A204.1 (cell line): ENCODE data around the gene MAML3.

Experiments used
- FAIRE-seq: peaks from 2 replicates; lab custom pipeline; 2012; peaks lifted over from hg19 to GRCh38; lab: Jason Lieb, UNC

MAML3 gene

DNA sequence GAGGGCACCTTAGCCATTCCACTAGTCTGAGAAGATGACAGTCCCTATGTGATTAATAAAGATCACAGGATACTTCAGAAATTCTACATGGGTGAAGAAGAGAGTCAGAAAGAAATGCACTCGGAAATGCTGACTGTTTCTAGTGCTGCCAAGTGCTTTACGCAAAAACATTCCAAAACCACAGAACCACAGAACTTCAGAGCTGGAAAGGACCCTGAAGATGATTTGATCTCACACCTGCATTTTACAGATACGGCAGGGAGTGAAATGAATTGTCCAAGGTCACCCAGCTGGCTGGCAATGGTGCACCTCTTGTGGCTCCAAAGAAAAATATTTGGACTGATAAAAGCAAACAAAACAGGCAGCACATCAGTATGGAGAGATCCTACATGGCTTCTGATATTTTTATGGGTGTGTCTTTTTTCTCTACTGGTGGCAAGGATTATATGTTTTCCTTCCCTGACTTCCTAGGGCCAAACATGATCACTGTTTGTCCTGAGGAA lies 115.9 kb downstream of the MAML3 start:
- no peak for FAIRE-seq

DNA sequence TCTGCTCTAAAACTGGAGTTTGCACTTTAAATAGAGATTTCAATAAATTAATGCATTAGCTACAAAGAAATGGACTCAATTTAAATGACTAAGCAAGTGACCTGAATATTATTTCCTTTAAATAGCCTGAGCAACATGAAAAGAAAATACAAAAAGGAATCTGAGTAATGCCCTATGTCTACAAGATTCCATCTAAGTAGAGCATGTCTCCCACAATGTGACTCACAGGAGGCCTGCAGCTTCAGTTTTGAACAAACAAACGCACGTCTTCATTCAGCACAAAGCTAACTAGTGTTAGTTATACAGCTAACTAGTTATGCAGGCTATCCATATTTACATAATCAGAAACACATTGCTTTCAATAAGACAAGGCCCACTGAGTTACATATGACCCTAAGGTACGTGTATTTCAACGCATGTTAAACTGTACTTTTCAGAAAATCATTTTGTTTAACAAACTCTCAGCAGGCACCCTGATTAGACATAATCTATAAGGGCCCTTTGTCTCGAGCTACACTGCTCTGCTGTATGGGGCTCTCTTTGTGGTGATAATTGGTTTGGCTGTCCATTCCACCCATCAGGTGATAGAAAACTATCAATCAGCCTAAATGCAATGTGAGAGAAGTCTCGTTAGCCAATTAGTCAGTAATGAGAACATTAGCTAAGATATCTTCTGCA lies 116.5 kb downstream of the MAML3 start:
- FAIRE-seq, result no peak

DNA sequence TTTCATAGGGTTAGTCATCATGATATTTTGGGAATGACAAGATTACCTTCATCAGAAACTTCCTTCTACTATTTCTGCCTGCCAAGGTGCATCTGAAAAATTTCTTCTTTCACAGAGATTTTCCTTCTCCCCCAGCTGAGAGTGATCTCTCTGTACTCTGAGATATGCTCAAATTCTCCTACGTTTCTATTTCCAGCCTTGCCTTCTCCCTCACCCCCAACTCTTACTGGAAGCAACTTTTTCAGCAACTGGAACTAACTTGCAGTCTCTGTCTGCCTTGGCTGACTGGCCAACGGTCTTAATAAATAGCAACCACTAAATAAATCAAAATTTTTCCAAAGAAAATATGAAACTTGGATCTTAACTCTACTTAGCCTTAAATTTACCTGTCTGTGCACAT lies 122.3 kb downstream of the MAML3 start:
- no peak for FAIRE-seq

DNA sequence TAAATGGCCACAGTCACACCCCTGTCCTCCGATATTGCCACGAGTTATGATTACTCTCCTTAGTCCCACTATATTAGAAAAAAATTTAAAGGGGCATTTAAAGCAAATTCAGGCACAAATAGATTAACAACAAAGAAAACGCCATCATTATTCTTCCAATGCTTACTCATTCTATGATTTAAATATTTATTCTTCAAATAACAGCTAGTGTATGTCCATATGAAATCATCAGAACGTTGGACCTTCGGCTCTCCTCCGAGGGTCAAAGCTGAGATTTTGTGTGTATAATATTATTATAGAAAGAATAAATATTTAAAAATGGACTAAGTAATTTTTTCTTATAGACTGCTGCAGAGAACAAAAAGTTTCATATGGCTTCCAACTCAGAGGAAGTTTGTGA lies 122.9 kb downstream of the MAML3 start:
- no peak for FAIRE-seq

DNA sequence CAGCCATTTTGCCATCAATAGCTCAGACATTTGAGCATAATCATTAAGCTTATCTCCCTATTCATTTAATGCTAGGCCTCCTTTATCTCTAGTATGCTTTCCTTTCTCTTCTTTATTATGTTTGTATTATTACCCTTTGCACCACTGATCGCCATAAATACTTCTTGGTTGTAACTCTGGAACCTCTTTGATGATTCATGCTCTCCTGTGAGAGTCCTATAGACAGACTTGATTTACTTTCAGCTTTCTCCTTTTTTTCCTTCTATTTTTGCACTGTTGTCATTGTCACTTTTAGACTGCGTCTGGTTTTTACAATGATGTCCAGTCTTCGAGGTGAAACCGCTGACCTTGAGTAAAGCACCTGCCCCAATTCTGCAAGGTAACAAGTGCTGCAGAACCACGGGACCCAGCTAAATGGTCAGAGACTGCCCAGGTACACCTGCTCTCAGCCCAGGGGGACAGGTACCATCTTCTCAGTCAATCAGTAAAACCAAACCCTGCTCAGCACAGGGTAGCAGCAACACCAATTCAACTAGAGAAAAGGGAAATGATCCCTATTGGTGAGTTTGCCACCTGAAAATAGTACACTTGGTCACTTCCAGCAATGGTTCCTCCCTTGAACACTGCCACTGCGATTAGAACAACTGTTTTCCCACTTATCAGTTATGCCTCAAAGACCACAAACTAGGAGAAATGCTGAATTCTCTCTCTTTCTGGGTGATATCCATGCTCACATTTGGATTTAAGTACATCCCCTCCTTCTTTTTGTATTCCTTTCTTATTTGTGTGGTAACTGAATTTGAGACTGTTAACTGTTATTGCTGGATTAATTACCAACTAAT lies 125.1 kb downstream of the MAML3 start:
- no peak for FAIRE-seq

DNA sequence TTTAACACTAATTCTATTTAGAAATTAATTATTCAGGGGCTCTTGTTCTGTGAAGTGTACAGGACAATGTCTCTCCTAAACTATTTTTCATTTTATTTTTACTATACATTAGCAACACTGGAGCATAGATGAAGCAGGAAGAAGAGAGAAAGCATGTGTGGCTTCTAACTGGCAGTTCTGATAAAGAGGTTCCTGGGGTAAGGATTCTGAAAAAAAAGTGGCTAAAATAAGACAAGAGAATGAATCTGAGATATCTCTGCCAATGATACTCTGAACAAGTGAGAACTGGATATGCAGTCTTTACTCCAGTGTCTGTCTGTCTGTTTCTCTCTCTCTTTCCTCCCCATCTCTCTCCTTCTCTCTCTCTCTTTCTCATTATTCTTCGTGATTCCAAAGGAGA lies 125.9 kb downstream of the MAML3 start:
- FAIRE-seq, result no peak

DNA sequence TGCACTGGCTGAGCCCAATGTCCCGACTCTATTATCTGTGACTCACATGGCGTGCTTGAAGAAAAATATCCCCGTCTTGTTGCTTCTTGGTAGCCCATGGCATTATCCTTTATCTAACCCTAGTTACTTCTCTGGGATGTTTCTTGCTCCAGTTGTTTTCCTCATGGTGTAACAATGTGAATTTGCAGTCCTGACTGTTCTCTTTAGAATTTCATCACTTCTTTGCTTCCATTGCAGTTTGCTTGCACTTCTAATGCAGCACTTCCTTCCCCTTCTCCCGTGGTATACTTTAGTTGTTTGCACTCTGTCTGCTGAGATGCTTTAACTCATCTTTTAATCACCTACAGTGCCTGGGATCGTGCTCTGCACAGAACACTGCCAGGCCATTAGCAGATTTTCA lies 126.9 kb downstream of the MAML3 start:
- FAIRE-seq, result no peak

DNA sequence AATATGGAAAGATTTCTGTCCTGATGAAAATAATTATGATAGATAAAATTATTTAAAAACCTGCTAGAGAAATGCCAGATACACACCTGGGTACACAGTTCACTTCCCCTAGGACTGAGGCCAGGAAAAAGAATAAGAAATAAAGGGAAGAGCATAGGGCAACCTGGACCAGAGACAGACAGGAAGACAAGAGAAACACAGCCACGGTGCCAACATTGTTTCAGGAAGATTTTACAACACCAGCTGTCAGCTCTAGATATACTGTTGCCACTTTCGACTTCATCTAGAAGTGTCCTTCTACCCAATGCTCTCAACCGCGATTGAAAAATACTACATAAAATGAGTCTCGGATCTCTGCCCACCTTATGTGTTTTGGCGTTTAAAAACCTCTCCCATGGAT lies 128.5 kb downstream of the MAML3 start:
- FAIRE-seq, result no peak

DNA sequence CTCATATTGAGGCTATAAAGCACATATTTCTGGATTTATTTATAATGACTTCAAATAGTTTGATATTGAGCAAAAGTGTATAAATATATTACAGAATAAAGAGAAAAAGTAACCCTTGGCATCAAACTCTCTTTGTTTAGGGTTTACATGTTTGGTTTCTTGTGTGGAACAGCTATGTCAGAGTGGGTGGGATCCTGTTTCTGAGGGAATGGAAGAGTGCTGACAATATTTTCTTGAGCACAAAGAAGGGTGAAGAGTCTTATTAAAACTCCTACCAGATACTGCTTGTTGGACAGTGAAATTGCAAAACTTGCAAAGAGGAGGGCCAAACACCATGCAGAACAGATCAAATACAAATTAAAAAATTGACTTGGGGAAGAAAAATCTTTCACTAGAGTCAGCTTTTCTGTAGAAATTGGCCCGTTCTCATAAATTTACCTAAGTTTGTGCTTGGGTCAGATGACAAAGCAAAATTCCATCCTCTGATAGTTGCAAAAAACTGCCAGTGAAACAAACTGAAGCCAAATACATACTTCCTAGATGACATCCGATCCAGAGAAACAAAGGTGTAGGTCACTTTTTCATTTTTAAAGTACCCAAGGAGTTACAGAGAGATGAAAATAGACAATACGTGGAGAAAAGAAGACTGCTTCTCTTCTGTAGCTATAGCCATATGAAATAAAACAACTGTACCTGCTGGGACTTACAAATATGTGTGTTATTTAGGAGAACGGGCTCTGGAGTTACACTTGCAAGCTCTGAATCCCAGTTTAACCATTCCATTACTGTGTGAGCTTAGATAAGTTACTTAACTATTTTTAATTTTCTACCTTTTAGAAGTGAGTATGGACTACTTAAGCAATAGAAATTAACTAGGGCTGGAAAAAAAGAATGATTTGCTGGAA lies 133.3 kb downstream of the MAML3 start:
- FAIRE-seq, result no peak

DNA sequence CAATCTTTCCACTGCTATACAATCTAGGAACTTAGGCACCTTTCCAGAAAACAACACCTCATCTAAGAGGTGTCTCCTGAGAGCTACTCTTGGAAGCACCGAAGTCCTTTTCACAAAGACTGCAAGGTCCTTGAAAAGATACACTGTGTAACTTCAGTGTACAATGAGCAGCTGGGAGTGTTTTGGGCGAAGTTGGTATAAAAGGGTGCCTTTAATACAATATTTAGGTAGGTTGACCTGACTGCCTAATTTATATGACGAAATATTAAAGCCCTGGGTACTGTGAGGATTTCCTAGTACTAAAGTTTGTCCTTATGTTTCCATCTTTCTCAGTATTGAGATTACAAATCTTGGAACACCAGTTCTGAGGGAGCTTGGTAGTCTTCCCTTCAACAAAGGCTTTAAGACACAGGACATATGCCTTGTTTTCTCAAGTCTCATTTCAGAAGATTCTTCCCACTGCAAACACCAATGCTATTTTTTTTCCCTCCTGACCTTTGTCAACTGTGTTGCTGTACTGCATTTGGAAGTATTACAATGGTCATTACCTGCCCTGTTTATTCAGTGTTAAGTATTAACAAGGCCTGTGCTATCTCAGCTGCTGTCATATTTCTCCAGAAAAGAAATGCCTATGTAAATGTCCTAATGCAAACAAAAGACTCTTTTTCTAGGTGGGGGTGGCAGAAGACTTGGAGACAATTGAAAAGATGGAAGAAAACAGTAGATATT lies 134.2 kb downstream of the MAML3 start:
- no peak for FAIRE-seq

DNA sequence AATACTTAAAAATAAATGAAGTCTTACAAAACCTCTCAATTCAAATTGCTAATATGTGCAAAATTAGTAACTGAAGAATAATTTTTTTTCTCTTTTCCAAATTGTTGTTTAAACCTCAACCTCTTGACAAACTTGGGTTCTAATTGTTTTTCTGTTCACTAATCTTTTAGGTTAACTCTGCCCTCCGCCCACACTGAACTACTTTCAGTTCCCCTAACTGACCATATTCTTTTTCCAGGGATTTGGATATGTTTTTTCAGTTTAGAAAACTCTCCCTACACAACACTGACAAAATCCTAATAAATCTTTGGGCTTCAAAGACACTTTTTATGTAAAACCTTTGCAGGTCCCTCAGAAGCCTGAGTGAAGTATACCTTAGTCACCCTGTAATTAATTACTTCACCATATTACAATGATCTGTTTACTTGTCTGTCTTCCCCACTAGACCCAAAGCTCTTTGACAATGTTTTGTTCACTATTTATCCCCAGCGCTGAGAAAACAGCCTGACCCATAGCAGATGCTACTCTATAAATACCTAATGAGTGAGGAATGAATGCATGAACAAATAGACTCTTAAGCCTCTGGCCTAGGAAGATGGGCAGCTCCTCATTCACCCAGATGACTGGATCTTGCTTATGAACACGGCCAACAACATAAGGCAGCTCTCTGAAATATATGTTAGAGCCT lies 134.9 kb downstream of the MAML3 start:
- no peak for FAIRE-seq

DNA sequence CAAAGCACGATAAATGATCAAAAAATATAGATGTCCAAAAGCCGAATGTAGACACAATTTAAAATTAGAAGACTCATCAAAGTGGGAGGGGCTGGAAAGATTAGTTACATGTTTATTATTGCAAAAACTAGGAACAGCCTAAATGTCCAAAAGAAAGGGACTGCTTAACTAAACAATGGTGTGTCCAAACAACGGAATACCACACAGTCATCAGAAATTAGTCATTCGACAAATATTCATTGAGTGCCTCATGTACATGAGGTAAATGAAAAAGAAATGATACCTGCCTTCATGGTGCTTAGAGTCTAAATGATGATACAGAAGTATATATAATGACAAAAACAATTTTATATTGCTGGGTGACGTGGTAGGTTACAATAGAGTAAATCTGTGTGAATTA lies 139.7 kb downstream of the MAML3 start:
- FAIRE-seq, result no peak

DNA sequence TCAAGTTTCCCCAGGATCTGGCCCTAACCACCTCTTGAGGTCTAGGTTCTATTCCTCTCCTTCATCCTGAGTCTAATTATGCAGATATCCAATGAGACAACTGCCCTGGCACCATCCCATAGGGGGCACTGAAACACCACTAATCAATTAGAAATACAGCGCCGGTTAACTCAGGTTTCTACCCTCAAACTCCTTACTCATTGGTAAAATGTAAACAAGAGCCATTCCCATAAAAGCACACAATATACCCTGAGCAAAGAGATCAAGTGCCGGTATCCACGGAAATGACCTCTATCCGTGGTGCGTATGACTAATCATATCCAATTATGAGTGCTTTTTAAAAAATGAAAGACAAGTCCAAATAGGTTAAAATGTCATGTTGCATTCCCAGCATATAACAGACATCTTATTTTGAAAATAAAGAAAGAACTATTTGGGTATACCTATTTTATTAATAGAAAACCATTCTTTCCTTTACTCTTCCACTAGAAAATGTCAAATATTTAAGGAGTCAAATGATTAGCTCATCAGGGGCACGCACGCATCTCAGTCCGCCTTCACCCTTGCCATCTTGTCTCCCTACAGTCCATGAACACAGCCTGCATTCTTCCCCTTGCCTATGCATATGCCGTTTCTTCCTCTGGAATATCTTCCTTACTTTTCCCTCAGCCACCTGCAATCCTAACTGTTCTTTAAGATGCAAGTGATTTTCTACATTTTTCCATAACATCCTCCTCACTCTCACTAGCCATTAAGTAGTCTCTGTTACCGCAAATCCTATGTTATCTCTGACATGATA lies 141.1 kb downstream of the MAML3 start:
- FAIRE-seq, result no peak

DNA sequence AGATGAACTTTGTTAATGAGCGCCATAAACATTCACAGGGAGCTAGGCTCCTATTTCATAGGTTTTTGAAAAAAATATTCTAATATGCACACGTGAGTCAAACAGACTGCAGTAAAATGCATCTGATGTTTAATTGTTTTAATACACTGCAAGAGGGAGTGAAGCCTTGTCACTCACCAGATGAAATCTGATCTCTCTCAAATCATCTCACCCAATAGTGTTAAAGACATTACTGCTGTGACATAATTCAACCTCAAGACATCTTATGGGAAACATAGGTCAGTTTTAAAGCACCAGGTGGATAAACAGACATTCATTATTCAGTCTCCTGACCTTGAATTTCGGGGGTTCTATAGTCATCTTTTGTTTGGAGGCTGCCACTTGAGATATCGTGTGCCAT lies 148.3 kb downstream of the MAML3 start:
- FAIRE-seq, result no peak

DNA sequence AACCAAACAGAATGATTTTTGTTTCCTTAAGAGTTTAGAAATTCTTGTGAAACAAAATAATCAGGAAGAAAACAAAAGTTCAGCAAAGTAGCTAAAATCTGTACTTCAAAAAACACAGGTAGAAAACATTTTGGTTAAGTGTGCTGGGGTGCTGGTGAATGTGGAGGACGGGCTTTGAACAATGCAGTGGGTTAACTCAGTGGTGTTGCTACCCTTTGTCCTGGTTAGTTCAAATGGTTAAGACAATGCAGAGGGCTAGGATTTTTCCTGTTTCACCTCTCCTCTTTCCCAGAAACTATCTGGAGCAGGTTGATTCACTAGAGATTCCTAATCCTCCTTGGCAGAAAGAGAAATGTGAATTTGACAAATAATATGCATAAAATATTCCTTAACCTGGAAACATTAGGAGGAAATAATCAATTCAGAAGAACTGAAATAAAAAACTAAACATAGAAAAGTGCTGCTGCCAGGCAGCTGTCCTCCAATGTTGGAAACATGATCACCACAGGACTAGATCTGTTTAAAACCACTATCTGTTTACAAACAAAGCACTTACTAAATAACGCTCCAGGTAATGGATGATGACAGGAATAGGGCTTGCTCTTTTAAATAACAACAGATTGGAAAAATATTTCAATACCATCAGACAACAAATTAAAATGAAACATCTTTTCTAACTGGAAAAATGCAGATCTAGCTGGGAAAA lies 148.9 kb downstream of the MAML3 start:
- no peak for FAIRE-seq

DNA sequence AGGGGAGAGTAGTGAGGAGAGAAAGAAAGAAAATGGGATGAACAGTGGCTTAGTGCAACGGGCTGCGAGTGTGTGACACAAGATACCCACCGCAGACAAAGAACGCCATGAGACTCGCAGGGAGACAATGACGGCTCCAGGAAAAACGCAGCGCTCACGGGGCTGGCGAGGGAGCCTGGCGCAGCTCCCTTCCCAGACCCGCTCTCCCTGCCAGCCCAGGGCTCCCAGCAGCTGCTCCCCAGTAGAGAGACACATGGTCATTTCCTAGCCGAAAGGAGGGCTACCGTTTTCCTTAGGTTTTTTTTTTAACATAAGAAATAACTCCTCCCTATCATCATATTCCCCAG lies 149.5 kb downstream of the MAML3 start:
- FAIRE-seq, result no peak

DNA sequence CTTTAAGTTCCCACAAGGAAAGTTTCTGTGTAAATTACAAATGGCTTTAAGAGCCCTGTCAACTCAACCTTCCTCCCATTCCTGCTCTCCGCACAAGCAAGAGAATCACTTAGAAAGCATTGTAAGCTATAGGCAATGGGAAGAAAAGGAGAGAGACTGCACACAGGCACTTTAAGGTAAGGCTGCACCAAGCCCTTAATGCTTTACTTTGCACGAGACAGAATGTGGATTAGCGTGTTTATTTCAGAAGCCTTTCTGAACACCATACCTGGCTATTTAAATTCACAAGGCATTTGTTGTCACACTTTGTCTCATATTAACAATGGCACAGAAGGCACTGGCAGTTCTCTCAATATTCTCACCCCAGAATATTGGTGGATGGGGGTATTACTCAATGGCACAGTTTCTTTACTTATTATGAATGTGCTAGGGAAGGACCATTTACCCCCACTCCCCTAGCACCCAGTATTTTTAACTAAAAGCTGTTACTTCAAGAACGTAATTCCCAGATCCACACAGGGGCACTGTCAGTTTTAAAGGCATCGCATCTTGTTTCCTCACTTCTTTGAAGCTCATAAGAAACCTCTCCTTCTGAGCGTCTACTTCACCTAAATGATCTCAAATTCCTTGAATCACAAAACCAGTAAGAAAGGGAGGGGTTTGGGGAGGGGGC lies 150.0 kb downstream of the MAML3 start:
- FAIRE-seq, result no peak

DNA sequence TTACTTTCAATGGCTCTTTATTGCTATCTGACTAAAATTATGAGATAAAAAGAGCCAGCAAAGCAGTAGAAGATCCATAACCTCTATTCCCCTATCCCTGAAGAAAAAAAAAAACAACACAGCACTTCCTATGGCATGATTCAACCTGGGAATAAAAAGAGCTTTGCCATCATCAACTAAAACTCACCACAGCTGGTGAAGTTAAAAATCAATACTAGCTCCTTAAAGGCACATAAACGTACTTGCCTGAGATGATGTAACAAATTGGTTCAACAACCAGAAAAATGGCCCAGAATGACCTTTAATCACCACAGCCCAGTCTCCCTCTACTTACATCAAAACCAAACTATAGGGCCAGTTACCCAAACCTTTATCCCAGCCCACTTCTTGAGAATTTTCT lies 153.8 kb downstream of the MAML3 start:
- no peak for FAIRE-seq
